ENCODE data around the gene BTRC.
A peak's percentile ranks its signal among the peaks of the same experiment; 100 is the strongest.
"Not testable (repeated sequence)": the region's sequence is repeated elsewhere in the genome, so short reads cannot be mapped to it uniquely, and the experiment has no call there.

The BTRC gene

GRCh38 chr10:101388676-101389276, 34.8 kb downstream of the BTRC start:
- FAIRE-seq: no peak

- FAIRE-seq: not testable (repeated sequence)
Measured at GRCh38 chr10:101389532-101389931, 35.6 kb downstream of the BTRC start.

GRCh38 chr10:101389986-101390531, 36.1 kb downstream of the BTRC start:
- no peak for FAIRE-seq

- FAIRE-seq: no peak
Measured at GRCh38 chr10:101393378-101393777, 39.4 kb downstream of the BTRC start.

GRCh38 chr10:101394524-101395133, 40.7 kb downstream of the BTRC start:
- no peak for FAIRE-seq

GRCh38 chr10:101397140-101397539, 43.2 kb downstream of the BTRC start:
- no peak for FAIRE-seq

- no peak for FAIRE-seq
Measured at GRCh38 chr10:101400585-101400984, 46.6 kb downstream of the BTRC start.

GRCh38 chr10:101402711-101403110, 48.7 kb downstream of the BTRC start:
- FAIRE-seq: no peak

- no peak for FAIRE-seq
Measured at GRCh38 chr10:101403161-101403560, 49.2 kb downstream of the BTRC start.

GRCh38 chr10:101405001-101405400, 51.0 kb downstream of the BTRC start:
- FAIRE-seq: no peak

- peak; percentile 25 for FAIRE-seq
Measured at GRCh38 chr10:101411598-101411997, 57.6 kb downstream of the BTRC start.

GRCh38 chr10:101414034-101414433, 60.1 kb downstream of the BTRC start:
- no peak for FAIRE-seq

- FAIRE-seq: no peak
Measured at GRCh38 chr10:101415884-101416283, 61.9 kb downstream of the BTRC start.

GRCh38 chr10:101421967-101422366, 68.0 kb downstream of the BTRC start:
- not testable (repeated sequence) for FAIRE-seq

GRCh38 chr10:101425535-101425934, 71.6 kb downstream of the BTRC start:
- no peak for FAIRE-seq

- FAIRE-seq: no peak
Measured at GRCh38 chr10:101428036-101428435, 74.1 kb downstream of the BTRC start.

GRCh38 chr10:101429423-101429822, 75.5 kb downstream of the BTRC start:
- FAIRE-seq: no peak

GRCh38 chr10:101436302-101436701, 82.3 kb downstream of the BTRC start:
- FAIRE-seq: no peak

- FAIRE-seq: no peak
Measured at GRCh38 chr10:101438881-101439391, 85.0 kb downstream of the BTRC start.

GRCh38 chr10:101441541-101442455, 87.8 kb downstream of the BTRC start:
- FAIRE-seq: peak; percentile 94

GRCh38 chr10:101442456-101442800, 88.5 kb downstream of the BTRC start:
- FAIRE-seq: no peak

GRCh38 chr10:101444058-101444898, 90.3 kb downstream of the BTRC start:
- peak; percentile 86 for FAIRE-seq

Measured in A204.1 (cell line).